ENCODE measurements around the gene CCT3. TPM values are rescaled to one million over a fixed set of nuclear protein-coding genes. Genes with fewer than 3 reads are reported as not detected.

CCT3 gene
- total RNA-seq, 1 donor from 2014 or later: 360 TPM

GRCh38 chr1:156385534-156386031 is 47.5 kb upstream of the CCT3 start:
- Histone ChIP-seq H3K9me3 (ENCODE audit: insufficient read depth, low read depth, low read length) (no peaks in the 10 kb centered on the region), H3K9ac (ENCODE audit: low read length) (no peak overlapping the region), H2AFZ (ENCODE audit: low read depth, low read length) (peak overlapping the region; percentile 4), H3K36me3 (ENCODE audit: insufficient read depth, low read length) (no peaks in the 10 kb centered on the region), H4K20me1 (ENCODE audit: insufficient read depth, low read length) (no peaks in the 10 kb centered on the region), H3K4me2 (ENCODE audit: low read length) (no peak overlapping the region), H3K4me3 (ENCODE audit: insufficient read depth, low read depth, low read length) (no peak overlapping the region), H3K4me1 (ENCODE audit: insufficient read depth, low read length) (peaks cover 3% of the 10 kb centered on the region), H3K27me3 (ENCODE audit: insufficient read depth, low read length) (peaks cover 22% of the 10 kb centered on the region), H3K27ac (ENCODE audit: low read depth, low read length) (no peak overlapping the region), H3K79me2 (ENCODE audit: insufficient read depth, low read length) (no peaks in the 10 kb centered on the region)
- FAIRE-seq (peak; percentile 41), DNase-seq (ENCODE audit: low read depth) (peak; percentile 18)
- Mint-ChIP-seq H3K4me3 (ENCODE audit: unreplicated experiment) (no peak overlapping the region), H3K27me3 (ENCODE audit: low read depth, unreplicated experiment) (peaks cover 57% of the 10 kb centered on the region), H3K9me3 (ENCODE audit: unreplicated experiment) (no peaks in the 10 kb centered on the region), H3K4me1 (ENCODE audit: low read depth, unreplicated experiment) (no peaks in the 10 kb centered on the region), H3K36me3 (ENCODE audit: low read depth, unreplicated experiment) (no peaks in the 10 kb centered on the region), H3K27ac (ENCODE audit: unreplicated experiment) (no peak overlapping the region)
- TF ChIP-seq CTCF (IDR thresholded peaks at IDR 0.05; ENCODE audit: insufficient read depth, low read depth, low read length) (peak; percentile 86), EZH2 (IDR thresholded peaks at IDR 0.05; ENCODE audit: insufficient read depth, low read length) (no peak)

GRCh38 chr1:156384658-156385057 is 46.6 kb upstream of the CCT3 start:
- no peaks in the 10 kb centered on the region for H3K36me3 Mint-ChIP-seq (ENCODE audit: low read depth, unreplicated experiment)
- Histone ChIP-seq H3K4me1 (ENCODE audit: insufficient read depth, low read length) (peaks cover 3% of the 10 kb centered on the region), H3K27me3 (ENCODE audit: insufficient read depth, low read length) (peaks cover 20% of the 10 kb centered on the region), H3K36me3 (ENCODE audit: insufficient read depth, low read length) (no peaks in the 10 kb centered on the region), H2AFZ (ENCODE audit: low read depth, low read length) (no peak overlapping the region), H4K20me1 (ENCODE audit: insufficient read depth, low read length) (no peaks in the 10 kb centered on the region), H3K4me2 (ENCODE audit: low read length) (no peak overlapping the region), H3K9me3 (ENCODE audit: insufficient read depth, low read depth, low read length) (no peaks in the 10 kb centered on the region), H3K9ac (ENCODE audit: low read length) (no peak overlapping the region), H3K27ac (ENCODE audit: low read depth, low read length) (no peak overlapping the region), H3K4me3 (ENCODE audit: insufficient read depth, low read depth, low read length) (no peak overlapping the region), H3K79me2 (ENCODE audit: insufficient read depth, low read length) (no peaks in the 10 kb centered on the region)
- DNase-seq (ENCODE audit: low read depth) (no peak), FAIRE-seq (no peak)
- H3K27ac Mint-ChIP-seq (ENCODE audit: unreplicated experiment): no peak overlapping the region
- peaks cover 49% of the 10 kb centered on the region for H3K27me3 Mint-ChIP-seq (ENCODE audit: low read depth, unreplicated experiment)
- H3K4me3 Mint-ChIP-seq (ENCODE audit: unreplicated experiment): no peak overlapping the region
- no peaks in the 10 kb centered on the region for H3K4me1 Mint-ChIP-seq (ENCODE audit: low read depth, unreplicated experiment)
- H3K9me3 Mint-ChIP-seq (ENCODE audit: unreplicated experiment): no peaks in the 10 kb centered on the region
- TF ChIP-seq EZH2 (IDR thresholded peaks at IDR 0.05; ENCODE audit: insufficient read depth, low read length) (no peak), CTCF (IDR thresholded peaks at IDR 0.05; ENCODE audit: insufficient read depth, low read depth, low read length) (no peak)

GRCh38 chr1:156384007-156384406 is 45.9 kb upstream of the CCT3 start:
- H3K27me3 ChIP-seq (ENCODE audit: insufficient read depth, low read length): peaks cover 14% of the 10 kb centered on the region
- H3K36me3 ChIP-seq (ENCODE audit: insufficient read depth, low read length): no peaks in the 10 kb centered on the region
- H3K4me1 ChIP-seq (ENCODE audit: insufficient read depth, low read length): peaks cover 3% of the 10 kb centered on the region
- H3K27ac ChIP-seq (ENCODE audit: low read depth, low read length): no peak overlapping the region
- H3K4me3 Mint-ChIP-seq (ENCODE audit: unreplicated experiment): no peak overlapping the region
- FAIRE-seq (no peak), DNase-seq (ENCODE audit: low read depth) (no peak)
- H3K4me1 Mint-ChIP-seq (ENCODE audit: low read depth, unreplicated experiment): peaks cover 3% of the 10 kb centered on the region
- no peak overlapping the region for H3K4me3 ChIP-seq (ENCODE audit: insufficient read depth, low read depth, low read length)
- no peaks in the 10 kb centered on the region for H3K36me3 Mint-ChIP-seq (ENCODE audit: low read depth, unreplicated experiment)
- no peaks in the 10 kb centered on the region for H4K20me1 ChIP-seq (ENCODE audit: insufficient read depth, low read length)
- peaks cover 42% of the 10 kb centered on the region for H3K27me3 Mint-ChIP-seq (ENCODE audit: low read depth, unreplicated experiment)
- no peaks in the 10 kb centered on the region for H3K9me3 ChIP-seq (ENCODE audit: insufficient read depth, low read depth, low read length)
- H3K79me2 ChIP-seq (ENCODE audit: insufficient read depth, low read length): no peaks in the 10 kb centered on the region
- no peak overlapping the region for H3K9ac ChIP-seq (ENCODE audit: low read length)
- H3K4me2 ChIP-seq (ENCODE audit: low read length): no peak overlapping the region
- H3K9me3 Mint-ChIP-seq (ENCODE audit: unreplicated experiment): no peaks in the 10 kb centered on the region
- TF ChIP-seq EZH2 (IDR thresholded peaks at IDR 0.05; ENCODE audit: insufficient read depth, low read length) (no peak), CTCF (IDR thresholded peaks at IDR 0.05; ENCODE audit: insufficient read depth, low read depth, low read length) (no peak)
- no peak overlapping the region for H2AFZ ChIP-seq (ENCODE audit: low read depth, low read length)
- H3K27ac Mint-ChIP-seq (ENCODE audit: unreplicated experiment): no peak overlapping the region

All from astrocyte (in vitro differentiated cells and primary cell).